ENCODE results near the gene KRTAP12-1.

- TF ChIP-seq POLR2A (IDR thresholded peaks at IDR 0.05) (no peak), CTCF (IDR thresholded peaks at IDR 0.05) (no peak)
These were observed 26.4 kb upstream of the KRTAP12-1 start for GRCh38 chr21:44708213-44708865.

Data from Peyer's patch (tissue), 4 donors.